ENCODE measurements around the gene NKTR.

DNA sequence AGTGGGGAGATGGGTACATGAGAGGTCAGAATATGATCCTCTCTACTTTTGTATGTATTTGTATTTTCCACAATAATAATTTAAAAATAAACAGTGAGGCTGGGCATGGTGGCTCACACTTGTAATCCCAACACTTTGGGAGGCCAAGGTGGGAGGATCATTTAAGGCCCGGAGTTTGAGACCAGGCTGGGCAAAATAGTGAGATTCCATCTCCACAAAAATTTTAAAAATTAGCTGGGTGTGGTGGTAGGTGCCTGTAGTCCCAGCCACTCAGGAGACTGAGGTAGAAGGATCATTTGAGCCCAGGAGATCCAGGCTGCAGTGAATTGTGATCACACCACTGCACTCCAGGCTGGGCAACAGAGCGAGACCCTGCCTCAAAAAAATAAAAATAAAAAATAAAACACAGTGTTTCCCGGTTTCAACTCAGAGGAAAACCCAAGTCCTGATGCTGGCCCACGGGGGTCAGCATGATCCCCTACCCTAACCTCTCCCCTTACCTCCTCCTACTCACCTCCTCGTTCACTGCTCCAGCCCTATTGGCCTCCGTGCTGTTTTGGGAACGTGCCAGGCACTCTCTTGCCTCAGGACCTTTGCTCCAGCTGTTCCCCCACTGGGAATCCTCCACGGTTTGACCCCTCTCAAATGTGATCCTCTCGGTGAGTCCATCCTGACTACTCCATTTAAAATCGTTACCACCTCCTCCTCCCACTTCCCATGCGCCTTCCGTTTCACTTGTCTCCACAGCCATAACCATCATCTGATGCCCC, 82.0 kb downstream of the NKTR start:
- TF ChIP-seq EZH2 (IDR thresholded peaks at IDR 0.05; ENCODE audit: insufficient read depth, poor library complexity, severe bottlenecking) (no peak), EZH2phosphoT487 (IDR thresholded peaks at IDR 0.05; ENCODE audit: insufficient read depth, low read depth) (no peak)

Data from GM23248 (cell line).